GM18499 (cell line): Measurements from ENCODE around the gene MTFP1.
"Not testable (repeated sequence)": the region's sequence is repeated elsewhere in the genome, so short reads cannot be mapped to it uniquely, and the experiment has no call there.

ENCODE experiments used
- ATAC-seq: cut with Tn5 transposase; IDR thresholded peaks from one replicate; pipeline ENCODE4 v1.9.1; 2021; ENCODE audit warnings: moderate number of reproducible peaks; ENCODE audit not compliant: insufficient read depth, unreplicated experiment

MTFP1 gene

DNA sequence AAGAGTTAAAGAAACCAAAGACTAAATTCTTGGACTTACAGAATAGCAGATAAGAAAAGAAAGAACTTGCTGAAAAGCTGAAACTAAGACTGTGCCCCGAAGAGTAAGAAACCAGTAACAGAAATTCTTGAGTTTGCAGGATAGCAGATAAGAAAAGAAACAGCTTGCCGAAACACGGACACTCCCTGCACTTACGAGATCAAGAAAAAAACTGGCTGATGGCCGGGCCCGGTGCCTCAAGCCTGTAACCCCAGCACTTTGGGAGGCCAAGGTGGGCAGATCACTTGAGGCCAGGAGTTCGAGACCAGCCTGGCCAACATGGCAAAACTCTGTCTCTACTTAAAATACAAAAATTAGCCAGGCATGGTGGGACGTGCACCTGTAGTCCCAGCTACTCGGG lies 25.9 kb downstream of the MTFP1 start:
- not testable (repeated sequence) for ATAC-seq

DNA sequence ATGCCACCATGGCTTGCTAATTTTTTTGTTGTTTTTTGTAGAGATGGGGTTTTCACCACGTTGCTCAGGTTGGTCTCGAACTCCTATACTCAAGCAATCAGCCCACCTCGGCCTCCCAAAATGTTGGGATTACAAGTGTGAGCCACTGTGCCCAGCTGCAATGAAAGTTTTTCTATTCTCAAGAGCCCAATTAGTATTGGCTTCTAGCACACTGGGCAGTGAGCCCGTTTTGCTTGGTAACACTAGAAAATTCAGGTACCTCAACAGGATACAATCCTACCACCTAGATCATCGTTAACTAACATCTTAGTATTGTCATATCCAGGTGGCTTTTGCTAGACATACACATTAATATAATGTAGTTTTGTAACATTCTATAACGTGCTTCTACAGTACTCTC lies 27.3 kb downstream of the MTFP1 start:
- no peak for ATAC-seq

- ATAC-seq: no peak
These were observed 28.4 kb downstream of the MTFP1 start for GRCh38 chr22:30453731-30454510.

GRCh38 chr22:30455075-30455840 lies 29.7 kb downstream of the MTFP1 start:
- no peak for ATAC-seq

DNA sequence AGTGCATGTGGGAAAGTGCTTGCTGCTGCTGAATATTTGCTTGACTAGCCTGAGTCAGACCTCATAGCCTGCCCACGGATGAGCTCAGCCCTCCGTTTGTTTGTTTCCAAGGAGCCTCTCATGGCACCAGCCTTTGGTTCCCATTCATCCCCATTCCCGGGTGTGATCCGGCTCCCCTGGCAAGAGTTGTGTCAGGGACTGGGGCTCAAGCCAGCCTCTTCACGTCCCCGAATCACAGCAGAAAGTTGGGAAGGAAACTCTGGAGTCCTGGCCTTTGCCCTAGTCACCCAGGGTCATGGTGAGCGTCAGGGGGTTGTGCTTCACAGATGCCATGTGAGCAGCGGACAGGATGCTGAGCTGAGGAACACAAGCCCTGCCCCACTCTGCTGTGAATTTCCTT lies 32.4 kb downstream of the MTFP1 start:
- no peak for ATAC-seq

- no peak for ATAC-seq
These were observed 33.8 kb downstream of the MTFP1 start for GRCh38 chr22:30459181-30460052.

DNA sequence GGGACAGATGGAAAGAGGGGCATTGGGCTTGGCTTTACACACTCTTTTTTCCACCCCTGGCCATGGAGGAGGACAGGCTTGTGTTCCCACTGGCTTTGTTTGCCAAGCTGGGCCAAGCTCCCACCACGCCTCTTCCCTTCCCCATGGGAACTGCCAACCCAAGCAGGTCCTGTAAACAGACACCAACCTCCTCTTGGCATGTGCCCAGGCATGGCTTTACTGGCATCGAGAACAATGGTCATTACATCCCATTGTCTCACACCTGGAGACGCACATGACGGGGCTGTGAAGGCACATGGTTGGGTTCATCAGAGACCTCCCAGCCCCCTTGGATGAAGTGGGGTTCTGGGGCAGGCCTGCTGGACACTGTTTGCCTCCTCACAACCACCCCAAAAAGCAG lies 34.6 kb downstream of the MTFP1 start:
- ATAC-seq: no peak

DNA sequence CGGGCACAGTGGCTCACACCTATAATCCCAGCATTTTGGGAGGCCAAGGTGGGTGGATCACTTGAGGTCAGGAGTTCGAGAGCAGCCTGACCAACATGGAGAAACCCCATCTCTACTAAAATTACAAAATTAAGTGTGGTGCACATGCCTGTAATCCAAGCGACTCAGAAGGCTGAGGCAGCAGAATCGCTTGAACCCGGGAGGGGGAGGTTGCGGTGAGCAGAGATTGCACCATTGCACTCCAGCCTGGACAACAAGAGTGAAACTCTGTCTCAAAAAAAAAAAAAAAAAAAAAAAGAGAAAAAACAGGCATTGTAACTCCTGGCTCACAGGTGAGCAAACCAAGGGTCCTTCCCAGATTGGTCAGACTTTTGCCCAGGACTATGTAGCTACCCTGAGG lies 35.0 kb downstream of the MTFP1 start:
- not testable (repeated sequence) for ATAC-seq

DNA sequence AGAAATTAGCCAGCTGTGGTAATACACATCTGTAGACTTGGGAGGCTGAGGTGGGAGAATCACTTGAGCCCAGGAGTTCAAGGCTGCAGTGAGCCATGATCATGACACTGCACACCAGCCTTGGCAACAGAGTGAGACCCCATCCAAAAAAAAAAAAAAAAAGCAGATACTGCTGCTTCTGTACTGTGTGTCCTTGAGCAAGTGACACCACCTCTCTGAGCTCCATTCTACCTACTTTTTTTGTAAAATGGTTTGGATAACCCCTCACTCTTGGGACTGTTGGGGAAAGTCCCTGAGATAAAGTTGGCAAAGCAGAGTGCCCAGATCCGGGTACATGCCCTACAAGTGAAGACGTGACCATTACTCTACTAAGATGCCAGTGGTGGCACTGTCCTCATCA lies 43.6 kb downstream of the MTFP1 start:
- no peak for ATAC-seq

DNA sequence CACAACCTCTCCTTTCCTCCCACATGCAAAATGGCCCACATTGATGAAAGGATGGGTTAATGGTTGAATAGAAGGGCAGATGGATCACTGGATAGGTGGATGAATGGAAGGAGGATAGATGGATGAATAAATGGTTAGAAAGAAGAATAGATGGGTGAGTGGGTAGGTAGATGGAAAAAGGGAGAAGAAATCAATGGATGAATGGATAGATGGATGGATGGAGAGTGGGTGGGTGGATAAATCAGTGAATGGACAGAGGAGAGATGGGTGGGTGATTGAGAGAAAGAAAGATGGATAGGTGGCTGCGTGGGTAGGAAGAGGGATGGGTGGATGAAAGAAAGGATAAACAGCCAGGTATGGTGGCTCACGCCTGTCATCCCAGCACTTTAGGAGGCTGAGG lies 45.1 kb downstream of the MTFP1 start:
- no peak for ATAC-seq

DNA sequence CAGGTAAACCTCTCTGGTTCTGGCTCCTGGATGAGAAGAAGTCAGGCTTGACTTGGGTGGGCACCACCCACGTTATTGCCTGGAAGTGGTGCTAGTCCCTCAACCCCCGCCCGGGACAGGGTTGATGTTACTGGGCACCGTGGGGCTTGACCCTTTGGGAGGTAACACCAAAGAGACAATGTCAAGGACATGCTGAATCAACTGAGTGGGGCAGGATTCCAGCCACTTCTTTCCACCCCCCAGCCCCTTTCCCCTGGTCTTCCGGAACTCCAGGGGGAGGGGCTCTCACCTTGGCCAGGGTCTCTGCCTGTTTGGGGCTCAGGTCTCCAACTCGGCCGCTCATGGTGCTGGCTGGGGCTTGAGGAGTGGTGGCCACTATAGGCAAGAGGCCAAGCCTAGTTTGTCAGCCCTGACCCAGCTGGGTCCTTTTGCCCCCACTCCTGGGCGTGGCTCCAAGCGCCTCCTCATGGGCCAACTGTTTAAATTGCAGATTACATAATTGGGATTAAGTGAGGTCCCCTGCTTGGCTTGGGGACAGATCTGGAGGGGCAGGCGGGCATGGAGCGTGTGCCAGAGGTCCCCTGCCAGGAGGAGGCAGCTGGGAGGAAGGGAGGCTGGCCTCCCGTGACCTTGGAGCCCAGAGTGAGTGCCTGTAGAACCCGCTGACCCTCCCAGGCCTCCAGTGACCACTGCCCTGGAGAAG lies 46.2 kb downstream of the MTFP1 start, which contains the start of gene SEC14L3:
SEC14L3 (minus strand) TSS at position 402 of the 703 bp plus-strand sequence; CDS start at position 343, 59 bp downstream.
- no peak for ATAC-seq

DNA sequence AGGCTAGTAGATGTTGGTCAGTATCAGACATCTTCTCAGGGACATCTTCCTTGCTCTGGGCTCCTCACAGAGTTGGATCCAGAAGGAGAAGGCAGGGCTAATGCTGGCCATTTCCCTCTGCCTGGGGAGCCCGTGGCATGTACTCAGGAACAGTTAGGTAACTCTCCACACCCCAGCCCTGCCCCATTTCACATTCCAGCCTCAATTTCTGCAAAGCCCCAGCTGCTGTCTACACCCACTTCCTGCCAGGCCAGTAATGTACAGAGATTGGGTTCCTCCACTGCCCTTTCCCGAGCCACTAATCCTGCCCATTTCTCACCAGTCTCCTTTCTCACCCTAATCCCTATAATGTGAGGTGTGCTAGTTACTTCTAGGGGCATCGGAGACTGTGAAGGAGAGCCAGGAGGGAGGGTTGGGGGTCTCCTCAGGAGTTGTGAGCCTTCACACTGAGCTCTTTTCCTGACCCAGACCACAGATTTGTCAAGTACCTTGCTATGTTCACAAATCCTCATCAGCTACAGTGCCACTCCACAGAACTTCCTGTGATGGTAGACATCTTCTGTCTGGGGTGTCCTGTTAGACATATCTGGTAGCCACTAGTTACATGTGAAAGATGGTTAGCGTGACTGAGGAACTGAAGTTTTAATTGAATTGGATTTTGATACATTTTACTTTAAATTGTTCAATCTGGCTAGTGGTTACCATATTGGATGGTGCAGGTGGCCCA lies 47.6 kb downstream of the MTFP1 start:
- ATAC-seq: no peak

GRCh38 chr22:30474121-30474520 lies 48.6 kb downstream of the MTFP1 start:
- ATAC-seq: no peak

DNA sequence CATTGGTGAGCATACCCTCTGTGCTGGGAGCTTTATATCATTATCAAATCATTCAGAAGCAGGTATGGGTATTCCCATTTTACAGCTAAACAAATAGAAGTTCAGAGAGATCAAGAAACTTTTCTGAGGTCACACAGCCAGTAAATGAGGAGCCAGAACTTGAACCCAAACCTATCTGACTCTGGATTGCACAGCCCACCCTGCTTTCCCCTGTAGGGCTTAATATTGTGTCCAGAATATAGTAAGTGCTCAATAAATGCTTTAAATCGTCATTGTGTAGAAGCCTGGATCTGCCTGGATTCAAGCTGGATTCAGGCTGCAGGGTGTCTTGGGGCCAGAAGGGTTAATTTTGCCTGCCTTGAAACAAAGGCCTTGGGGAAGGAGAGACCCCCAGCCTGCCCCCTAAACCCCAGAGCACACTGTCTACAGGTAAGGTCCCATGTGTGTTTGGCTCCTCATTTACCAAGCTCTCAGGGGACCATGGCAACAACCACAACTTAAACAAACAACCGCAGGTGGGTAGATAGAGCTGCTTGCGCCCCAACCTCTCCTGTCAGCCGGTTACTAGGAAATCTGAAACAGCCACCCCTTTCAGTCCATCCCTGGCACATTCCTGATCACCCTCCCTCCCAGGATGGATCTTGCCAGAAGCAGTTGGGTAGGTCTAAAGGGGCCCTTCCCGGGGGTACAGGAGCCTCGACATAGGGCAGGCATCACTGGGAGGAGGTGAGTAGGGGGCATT lies 49.3 kb downstream of the MTFP1 start:
- no peak for ATAC-seq
